GM18505 (cell line): ENCODE results near the gene ITPRIP.
A peak's percentile ranks its signal among the peaks of the same experiment; 100 is the strongest.

ENCODE experiments used
- ATAC-seq: cut with Tn5 transposase; IDR thresholded peaks from one replicate; pipeline ENCODE4 v1.9.1; 2021; ENCODE audit not compliant: unreplicated experiment
- POLR2A ChIP-seq: IDR thresholded peaks from 4 replicates; pipeline ENCODE4 v1.6.1; 2011; ENCODE audit warnings: borderline replicate concordance; ENCODE audit not compliant: insufficient read depth, insufficient read length; ENCODE audit errors: extremely low read depth

ITPRIP gene

GRCh38 chr10:104279550-104280259 lies 58.6 kb downstream of the ITPRIP start:
- no peak for TF ChIP-seq POLR2A
- no peak for ATAC-seq

DNA sequence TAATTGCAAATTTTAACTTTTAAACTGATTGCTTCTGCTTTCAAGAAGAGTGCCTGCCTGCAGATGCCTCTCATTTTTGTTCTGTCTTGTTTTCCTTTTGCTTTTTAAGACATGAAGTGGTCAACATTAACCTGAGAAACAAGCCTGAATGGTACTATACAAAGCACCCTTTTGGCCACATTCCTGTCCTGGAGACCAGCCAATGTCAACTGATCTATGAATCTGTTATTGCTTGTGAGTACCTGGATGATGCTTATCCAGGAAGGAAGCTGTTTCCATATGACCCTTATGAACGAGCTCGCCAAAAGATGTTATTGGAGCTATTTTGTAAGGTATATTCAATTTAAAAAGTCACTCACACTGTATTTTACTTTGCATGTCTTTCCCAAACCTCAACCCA lies 60.5 kb downstream of the ITPRIP start:
- no peak for ATAC-seq
- no peak for TF ChIP-seq POLR2A

- TF ChIP-seq POLR2A: no peak
- ATAC-seq: no peak
Measured at GRCh38 chr10:104276192-104276591, 62.1 kb downstream of the ITPRIP start.

DNA sequence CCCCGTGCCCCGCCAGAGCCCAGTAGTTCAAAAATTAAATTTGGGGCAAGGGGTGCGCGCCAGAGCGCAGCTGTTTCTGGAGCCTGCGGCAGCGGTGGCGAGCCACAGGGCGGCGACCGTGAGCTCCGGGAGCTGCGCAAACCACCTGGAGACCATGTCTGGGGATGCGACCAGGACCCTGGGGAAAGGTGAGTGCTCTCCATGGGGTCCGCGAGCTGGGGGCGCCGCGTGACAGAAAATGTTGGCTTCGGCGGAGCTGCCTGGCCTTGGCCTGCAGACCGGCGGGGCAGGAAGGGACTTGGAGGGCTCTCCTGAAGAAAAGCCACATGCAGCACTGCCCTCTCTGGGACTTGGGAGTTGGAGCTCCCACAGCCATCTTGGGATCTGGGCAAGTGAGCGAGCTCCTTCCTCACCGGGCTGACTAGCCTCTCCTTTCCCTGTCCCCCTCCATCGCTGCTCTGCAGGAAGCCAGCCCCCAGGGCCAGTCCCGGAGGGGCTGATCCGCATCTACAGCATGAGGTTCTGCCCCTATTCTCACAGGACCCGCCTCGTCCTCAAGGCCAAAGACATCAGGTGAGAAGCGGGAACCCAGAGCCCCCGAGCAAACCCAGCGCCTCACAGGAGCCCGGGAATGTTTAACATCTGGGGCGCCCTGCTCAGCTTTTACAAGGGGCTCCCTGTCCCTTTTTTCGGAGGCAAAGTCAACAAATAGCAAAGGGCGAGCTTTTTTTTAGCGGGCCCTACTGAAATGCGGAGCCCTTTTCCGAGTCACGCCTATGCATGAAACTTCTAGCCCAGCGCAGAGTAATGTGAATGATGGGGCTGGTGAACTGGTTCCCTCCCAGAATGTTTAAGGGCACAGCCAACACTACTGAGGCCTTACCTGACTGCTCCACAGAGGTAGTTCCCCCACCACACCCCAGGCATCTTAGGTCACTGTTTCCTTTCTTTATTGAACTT lies 63.2 kb downstream of the ITPRIP start:
- ATAC-seq: peak; percentile 84
- TF ChIP-seq POLR2A: no peak

DNA sequence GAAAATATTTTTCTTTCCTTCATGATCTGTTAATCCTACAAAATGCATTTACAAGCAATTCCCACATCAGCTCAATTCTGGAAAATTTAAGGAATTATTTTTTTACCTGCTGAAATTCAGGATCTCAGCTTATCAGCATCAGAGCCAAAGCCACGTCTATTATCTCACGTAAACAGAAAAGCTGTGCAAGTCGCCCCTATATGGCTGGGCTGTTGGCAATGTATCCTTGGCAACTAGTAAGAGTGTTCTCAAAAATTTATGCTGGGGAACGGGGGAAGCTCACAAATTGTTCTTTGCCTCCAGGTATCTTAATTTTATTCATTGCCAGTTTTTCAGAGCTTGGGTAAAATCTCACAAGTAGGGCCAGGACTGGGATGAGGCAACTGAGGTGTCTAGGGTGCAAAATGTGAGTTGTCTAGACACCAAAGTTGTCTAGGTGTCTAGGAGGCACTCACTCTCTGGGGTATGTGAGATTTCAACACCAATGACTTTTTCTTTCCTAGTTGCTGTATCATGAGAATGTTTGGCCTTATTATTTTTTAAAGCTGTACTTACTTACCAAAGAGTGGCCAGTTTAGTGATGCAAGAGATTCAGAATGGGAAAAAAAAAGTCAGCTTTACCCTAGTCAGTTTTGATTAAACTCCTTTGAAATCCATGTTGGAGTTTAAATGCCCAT lies 64.2 kb downstream of the ITPRIP start:
- ATAC-seq: no peak
- TF ChIP-seq POLR2A: no peak

- TF ChIP-seq POLR2A: no peak
- ATAC-seq: no peak
Measured at GRCh38 chr10:104273286-104273685, 65.0 kb downstream of the ITPRIP start.

DNA sequence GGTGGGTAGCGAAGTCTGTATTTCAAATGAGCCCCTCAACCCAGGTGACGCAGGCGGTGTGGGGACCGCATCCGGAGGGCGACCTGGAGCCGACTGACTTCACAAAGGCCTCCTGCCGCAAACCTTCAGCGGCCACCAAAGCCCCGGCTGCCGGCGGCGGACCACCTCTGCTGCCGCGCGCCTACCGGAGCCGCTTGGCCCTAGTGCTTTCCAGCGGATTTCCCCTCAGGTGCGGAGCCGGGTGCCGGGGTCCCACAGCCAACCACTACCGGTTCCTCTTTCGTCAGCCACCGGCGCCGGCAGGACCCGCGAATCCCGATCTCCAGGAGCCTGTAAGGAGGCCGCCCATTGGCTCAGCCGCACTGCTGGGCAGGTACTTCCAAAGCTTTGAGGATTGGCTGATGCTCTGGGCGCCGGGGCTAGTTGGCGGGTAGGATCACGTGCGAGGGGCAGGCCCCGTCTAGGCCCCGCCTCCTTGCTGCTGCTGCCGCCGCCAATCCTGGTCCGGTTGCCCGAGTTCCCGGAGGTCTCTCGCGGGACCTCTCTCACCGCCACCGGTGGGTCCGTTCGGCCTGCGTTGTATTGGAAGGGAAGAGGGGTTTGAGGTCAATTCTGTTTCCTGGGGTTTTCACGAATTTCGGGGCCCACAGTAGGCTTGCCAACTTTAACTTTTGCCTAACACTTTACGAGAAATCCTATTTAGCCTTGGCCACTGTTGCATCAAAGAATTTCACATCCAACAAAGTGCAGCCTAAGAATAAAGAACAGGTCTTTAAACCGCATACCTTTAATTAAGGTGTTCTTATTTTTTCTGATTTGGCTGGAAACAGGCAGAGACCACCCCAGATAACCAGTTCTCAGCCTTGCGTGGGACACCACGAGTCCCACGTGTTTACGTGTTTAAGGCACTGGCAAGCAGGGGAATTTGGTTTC lies 69.3 kb downstream of the ITPRIP start, which contains the start of gene GSTO2:
TSS of gene GSTO2 (plus strand) at position 472 of the 933 bp plus-strand sequence. CDS start 5,732 bp downstream, outside the sequence.
- ATAC-seq: peak; percentile 98
- peak; percentile 94 for TF ChIP-seq POLR2A

- no peak for TF ChIP-seq POLR2A
- no peak for ATAC-seq
Measured at GRCh38 chr10:104268405-104268712, 69.9 kb downstream of the ITPRIP start.

DNA sequence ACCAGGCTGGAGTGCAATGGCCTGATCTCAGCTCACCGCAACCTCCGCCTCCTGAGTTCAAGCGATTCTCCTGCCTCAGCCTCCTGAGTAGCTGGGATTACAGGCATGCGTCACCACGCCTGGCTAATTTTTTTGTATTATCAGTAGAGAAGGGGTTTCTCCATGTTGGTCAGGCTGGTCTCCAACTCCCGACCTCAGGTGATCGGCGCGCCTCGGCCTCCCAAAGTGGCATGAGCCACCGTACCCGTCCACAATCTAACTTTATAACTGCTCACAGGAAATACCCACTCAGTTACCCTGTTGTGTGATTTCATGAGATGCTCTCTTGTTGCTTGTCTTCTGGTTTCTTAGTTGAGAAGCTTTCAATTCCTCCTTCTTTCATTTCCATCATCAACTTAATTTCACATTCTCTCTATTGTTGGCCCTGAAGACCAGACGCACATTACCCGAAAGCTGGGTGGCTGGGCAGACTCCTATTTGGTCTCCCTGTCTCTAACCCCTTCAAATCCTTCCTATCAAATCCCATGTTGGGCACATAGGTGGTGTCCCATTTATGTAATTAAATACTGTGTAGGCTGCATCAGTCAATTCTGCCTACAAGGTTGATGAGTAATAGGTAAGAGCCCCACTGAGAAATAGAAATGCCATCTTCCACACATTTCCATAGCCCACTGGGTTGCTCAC lies 70.4 kb downstream of the ITPRIP start:
- ATAC-seq: no peak
- no peak for TF ChIP-seq POLR2A

DNA sequence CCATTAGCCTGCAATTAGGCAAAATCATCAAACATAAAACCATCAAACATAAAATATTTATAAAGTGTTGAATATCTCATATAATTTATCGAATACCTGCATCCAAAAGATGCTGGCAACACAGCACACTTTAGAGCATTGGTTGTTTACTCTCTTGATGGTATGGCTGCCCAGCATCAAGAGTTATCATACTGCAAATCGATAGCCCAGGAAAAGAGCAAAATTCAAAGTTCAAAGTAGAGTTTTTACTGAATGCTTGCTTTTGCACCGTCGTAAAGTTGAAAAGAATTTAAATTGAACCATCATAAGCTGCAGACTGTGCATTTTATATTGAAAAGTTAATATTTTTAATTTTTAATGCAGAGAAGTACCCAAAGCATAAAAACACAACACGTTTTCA lies 73.5 kb downstream of the ITPRIP start:
- no peak for TF ChIP-seq POLR2A
- ATAC-seq: no peak

GRCh38 chr10:104262055-104262454 lies 76.2 kb downstream of the ITPRIP start:
- TF ChIP-seq POLR2A: no peak
- no peak for ATAC-seq

DNA sequence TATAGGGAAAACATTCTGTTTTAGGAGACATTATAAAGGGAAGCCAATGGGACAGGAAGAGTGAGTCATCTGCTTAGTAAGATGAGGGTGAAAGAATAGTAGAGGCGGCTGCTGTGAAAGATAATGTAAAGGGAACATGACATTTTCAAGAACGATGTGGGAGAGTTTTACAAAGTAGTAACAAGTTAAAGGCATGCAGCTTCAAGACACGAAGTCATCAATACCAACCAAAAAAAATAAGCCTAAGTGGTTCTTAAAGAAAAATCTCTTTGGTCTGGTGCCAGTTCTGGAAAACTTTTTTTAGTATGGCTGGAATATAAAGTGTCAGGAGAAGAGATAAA lies 77.5 kb downstream of the ITPRIP start:
- ATAC-seq: no peak
- no peak for TF ChIP-seq POLR2A

GRCh38 chr10:104259999-104260774 lies 78.1 kb downstream of the ITPRIP start:
- no peak for ATAC-seq
- no peak for TF ChIP-seq POLR2A
